Measurements from ENCODE around the gene ENTPD3.
"Not testable (repeated sequence)": the region's sequence is repeated elsewhere in the genome, so short reads cannot be mapped to it uniquely, and the experiment has no call there.

Gene ENTPD3

GRCh38 chr3:40407007-40407406, 20.0 kb downstream of the ENTPD3 start:
- no peak for DNase-seq

- no peak for DNase-seq
Observed at GRCh38 chr3:40407611-40408010, 20.6 kb downstream of the ENTPD3 start.

- DNase-seq, result no peak
Observed at GRCh38 chr3:40414270-40414669, 27.3 kb downstream of the ENTPD3 start.

GRCh38 chr3:40417845-40418543, 31.0 kb downstream of the ENTPD3 start:
- DNase-seq, result no peak

- no peak for DNase-seq
Observed at GRCh38 chr3:40422861-40423260, 35.9 kb downstream of the ENTPD3 start.

GRCh38 chr3:40427045-40427669, 40.2 kb downstream of the ENTPD3 start:
- no peak for DNase-seq

GRCh38 chr3:40432793-40433192, 45.8 kb downstream of the ENTPD3 start:
- no peak for DNase-seq

- no peak for DNase-seq
Observed at GRCh38 chr3:40437889-40438288, 50.9 kb downstream of the ENTPD3 start.

- no peak for DNase-seq
Observed at GRCh38 chr3:40445062-40445461, 58.1 kb downstream of the ENTPD3 start.

GRCh38 chr3:40445880-40446279, 58.9 kb downstream of the ENTPD3 start:
- DNase-seq, result no peak

GRCh38 chr3:40450438-40450837, 63.5 kb downstream of the ENTPD3 start:
- DNase-seq, result no peak

- DNase-seq, result no peak
Observed at GRCh38 chr3:40451551-40451950, 64.6 kb downstream of the ENTPD3 start.

- no peak for DNase-seq
Observed at GRCh38 chr3:40452057-40452456, 65.1 kb downstream of the ENTPD3 start.

- no peak for DNase-seq
Observed at GRCh38 chr3:40452562-40452875, 65.5 kb downstream of the ENTPD3 start.

GRCh38 chr3:40452876-40453730, 66.1 kb downstream of the ENTPD3 start:
- DNase-seq, result peak; percentile 97

GRCh38 chr3:40453933-40454332, 66.9 kb downstream of the ENTPD3 start:
- DNase-seq, result no peak

GRCh38 chr3:40455328-40455727, 68.3 kb downstream of the ENTPD3 start:
- no peak for DNase-seq

GRCh38 chr3:40456279-40456939, 69.4 kb downstream of the ENTPD3 start:
- DNase-seq, result no peak

GRCh38 chr3:40456940-40457823, 70.2 kb downstream of the ENTPD3 start, which contains the start of gene RPL14:
Gene RPL14, plus strand, starts transcription at chr3:40457339. Its CDS starts 133 bp downstream, at chr3:40457472.
- DNase-seq, result peak; percentile 94 to 96

- no peak for DNase-seq
Observed at GRCh38 chr3:40458473-40458872, 71.5 kb downstream of the ENTPD3 start.

- not testable (repeated sequence) for DNase-seq
Observed at GRCh38 chr3:40460481-40460880, 73.5 kb downstream of the ENTPD3 start.

GRCh38 chr3:40461161-40461560, 74.2 kb downstream of the ENTPD3 start:
- no peak for DNase-seq
